Uterus (tissue), 4 donors: ENCODE measurements around the gene GALK2. TPM values are rescaled to one million over a fixed set of nuclear protein-coding genes. Genes with fewer than 3 reads are reported as not detected.

Source experiments
- DNase-seq, 2 donors: peaks; one replicate each; pipeline ENCODE4 v3.0.0-alpha.2; 2019 to 2020
- H3K27ac ChIP-seq, 2 donors: fragments of 200-600 bp; sonication (generic); 1 replicate in 1 of 2; 2 replicates in 1 of 2; pipeline ENCODE4 v1.5.1; 2016 to 2018
- H3K27me3 ChIP-seq, 2 donors: fragments of 200-600 bp; sonication (generic); one replicate each; pipeline ENCODE4 v1.5.1; 2018 to 2019; ENCODE audit warnings: control low read depth in 1 of 2
- H3K36me3 ChIP-seq, 2 donors: fragments of 200-600 bp; sonication (generic); one replicate each; pipeline ENCODE4 v1.5.1; 2019; ENCODE audit warnings: control low read depth in 1 of 2
- H3K4me1 ChIP-seq, 2 donors: fragments of 200-600 bp; sonication (generic); one replicate each; pipeline ENCODE4 v1.5.1; 2018 to 2019; ENCODE audit warnings: control low read depth in 1 of 2
- H3K4me3 ChIP-seq, 2 donors: fragments of 200-600 bp; sonication (generic); 1 replicate in 1 of 2; 2 replicates in 1 of 2; pipeline ENCODE4 v1.5.1; 2018 to 2019; ENCODE audit warnings: mild to moderate bottlenecking in 1 of 2
- H3K9me3 ChIP-seq, 2 donors: fragments of 200-600 bp; sonication (generic); one replicate each; pipeline ENCODE4 v1.5.1; 2019; ENCODE audit warnings: control low read depth in 1 of 2
- CTCF ChIP-seq, 4 experiments: fragments of 200-600 bp in 2 of 4; fragments of 450-650 bp in 2 of 4; sonication (generic) in 2 of 4; IDR thresholded peaks; one replicate each; pipeline ENCODE4 v1.5.1; 2016 to 2019; ENCODE audit warnings: antibody characterized with exemption in 4 of 4, mild to moderate bottlenecking in 2 of 4, moderate library complexity in 1 of 4
- POLR2A ChIP-seq, 2 donors: fragments of 450-650 bp; IDR thresholded peaks; one replicate each; pipeline ENCODE4 v1.6.1; 2016; ENCODE audit warnings: antibody characterized with exemption in 2 of 2, mild to moderate bottlenecking in 1 of 2, moderate library complexity in 1 of 2
- intact Hi-C: fragments of 100-400 bp; cut with DNase I; formaldehyde crosslinking; loops from one replicate; pipeline ENCODE4 v1.15.1; 2023; ENCODE audit warnings: low total_unique reads
- total RNA-seq, 4 donors: library from RNA; depleted of rRNA in 3 of 4; stranded (reverse); fragments of >200 nt in 3 of 4; gene quantifications; one replicate each; pipeline versions ENCODE4 v1.1.0 to v1.2.4, GENCODE V29; 2014 to 2023
- donor health status: DM: yes; HTN: yes; CAD: no.

GALK2 gene
- total RNA-seq, 4 donors from 2014 or later = 65.1 to 178 (median 79.4) TPM

GRCh38 chr15:49313650-49314049 lies 143.6 kb downstream of the GALK2 start:
- intact Hi-C loops = no loop called here
- no peaks in the 10 kb centered on the region for H3K27me3 ChIP-seq
- H3K36me3 ChIP-seq = no peaks in the 10 kb centered on the region
- no peak overlapping the region for H3K27ac ChIP-seq
- no peak overlapping the region for H3K4me3 ChIP-seq
- H3K9me3 ChIP-seq = no peaks in the 10 kb centered on the region
- TF ChIP-seq CTCF (IDR thresholded peaks at IDR 0.05) (no peak), POLR2A (IDR thresholded peaks at IDR 0.05) (no peak)
- no peaks in the 10 kb centered on the region for H3K4me1 ChIP-seq
- DNase-seq = no peak

- Histone ChIP-seq H3K27me3 (no peaks in the 10 kb centered on the region), H3K4me1 (no peaks in the 10 kb centered on the region), H3K9me3 (no peaks in the 10 kb centered on the region), H3K36me3 (no peaks in the 10 kb centered on the region), H3K4me3 (no peak overlapping the region), H3K27ac (no peak overlapping the region)
- intact Hi-C loops = no loop called here
- no peak for DNase-seq
- no peak for TF ChIP-seq CTCF (IDR thresholded peaks at IDR 0.05)
- no peak for TF ChIP-seq POLR2A (IDR thresholded peaks at IDR 0.05)
Observed at GRCh38 chr15:49314716-49315115, 144.7 kb downstream of the GALK2 start.

GRCh38 chr15:49315391-49315823 lies 145.4 kb downstream of the GALK2 start:
- H3K27ac ChIP-seq = no peak overlapping the region
- no peaks in the 10 kb centered on the region for H3K27me3 ChIP-seq
- H3K36me3 ChIP-seq = no peaks in the 10 kb centered on the region
- intact Hi-C loops = no loop called here
- no peak for TF ChIP-seq CTCF (IDR thresholded peaks at IDR 0.05)
- TF ChIP-seq POLR2A (IDR thresholded peaks at IDR 0.05) = no peak
- no peaks in the 10 kb centered on the region for H3K4me1 ChIP-seq
- no peaks in the 10 kb centered on the region for H3K9me3 ChIP-seq
- no peak for DNase-seq
- H3K4me3 ChIP-seq = no peak overlapping the region

GRCh38 chr15:49320351-49320750 lies 150.3 kb downstream of the GALK2 start:
- intact Hi-C loops = no loop called here
- no peaks in the 10 kb centered on the region for H3K36me3 ChIP-seq
- TF ChIP-seq POLR2A (IDR thresholded peaks at IDR 0.05) (no peak), CTCF (IDR thresholded peaks at IDR 0.05) (no peak)

GRCh38 chr15:49323207-49323606 lies 153.2 kb downstream of the GALK2 start:
- H3K27me3 ChIP-seq = no peaks in the 10 kb centered on the region
- no peaks in the 10 kb centered on the region for H3K36me3 ChIP-seq
- TF ChIP-seq CTCF (IDR thresholded peaks at IDR 0.05) (no peak), POLR2A (IDR thresholded peaks at IDR 0.05) (no peak)
- DNase-seq = no peak
- H3K9me3 ChIP-seq = no peaks in the 10 kb centered on the region
- no peaks in the 10 kb centered on the region for H3K4me1 ChIP-seq
- H3K27ac ChIP-seq = no peak overlapping the region
- no peak overlapping the region for H3K4me3 ChIP-seq
- intact Hi-C loops = no loop called here

More at GRCh38 chr15:49320351-49320750, 150.3 kb downstream of the GALK2 start:
- Histone ChIP-seq H3K27me3 (no peaks in the 10 kb centered on the region), H3K27ac (no peak overlapping the region), H3K4me3 (no peak overlapping the region), H3K4me1 (no peaks in the 10 kb centered on the region), H3K9me3 (no peaks in the 10 kb centered on the region)
- DNase-seq = no peak
